Measurements from ENCODE around the gene TEX53. TPM values are rescaled to one million over a fixed set of nuclear protein-coding genes. Genes with fewer than 3 reads are reported as not detected.

Gene TEX53
- total RNA-seq, 3 donors from 2014 or later = not detected

- Histone ChIP-seq H3K9me3 (no peaks in the 10 kb centered on the region), H3K4me3 (no peak overlapping the region), H3K4me1 (no peaks in the 10 kb centered on the region), H3K36me3 (no peaks in the 10 kb centered on the region), H3K27ac (no peak overlapping the region), H3K27me3 (no peaks in the 10 kb centered on the region)
- intact Hi-C loops (cut with DNase I; ENCODE audit: low total_unique reads) = no loop called here
- no peak for DNase-seq (ENCODE audit: low spot score in 2 of 2)
- TF ChIP-seq POLR2A (IDR thresholded peaks at IDR 0.05) (no peak), POLR2AphosphoS5 (IDR thresholded peaks at IDR 0.05) (no peak), CTCF (IDR thresholded peaks at IDR 0.05) (no peak)
Observed at GRCh38 chr9:114695948-114696347, 38.3 kb upstream of the TEX53 start.

GRCh38 chr9:114694719-114695269 lies 37.2 kb upstream of the TEX53 start:
- H3K9me3 ChIP-seq = no peaks in the 10 kb centered on the region
- no peak for TF ChIP-seq CTCF (IDR thresholded peaks at IDR 0.05)
- TF ChIP-seq POLR2A (IDR thresholded peaks at IDR 0.05) = no peak
- no peaks in the 10 kb centered on the region for H3K27me3 ChIP-seq
- intact Hi-C loops (cut with DNase I; ENCODE audit: low total_unique reads) = no loop called here
- no peaks in the 10 kb centered on the region for H3K36me3 ChIP-seq
- no peaks in the 10 kb centered on the region for H3K4me1 ChIP-seq
- H3K27ac ChIP-seq = no peak overlapping the region
- H3K4me3 ChIP-seq = no peak overlapping the region
- no peak for DNase-seq (ENCODE audit: low spot score in 2 of 2)

GRCh38 chr9:114694146-114694545 lies 36.5 kb upstream of the TEX53 start:
- no peak for DNase-seq (ENCODE audit: low spot score in 2 of 2)
- TF ChIP-seq POLR2AphosphoS5 (IDR thresholded peaks at IDR 0.05) = no peak
- TF ChIP-seq POLR2A (IDR thresholded peaks at IDR 0.05) = no peak
- Histone ChIP-seq H3K27me3 (no peaks in the 10 kb centered on the region), H3K4me1 (no peaks in the 10 kb centered on the region), H3K9me3 (no peaks in the 10 kb centered on the region), H3K4me3 (no peak overlapping the region), H3K27ac (no peak overlapping the region), H3K36me3 (no peaks in the 10 kb centered on the region)
- intact Hi-C loops (cut with DNase I; ENCODE audit: low total_unique reads) = no loop called here

- H3K9me3 ChIP-seq = no peaks in the 10 kb centered on the region
- no peaks in the 10 kb centered on the region for H3K27me3 ChIP-seq
- H3K4me3 ChIP-seq = no peak overlapping the region
- no peak for DNase-seq (ENCODE audit: low spot score in 2 of 2)
- no peak overlapping the region for H3K27ac ChIP-seq
- intact Hi-C loops (cut with DNase I; ENCODE audit: low total_unique reads) = no loop called here
- no peaks in the 10 kb centered on the region for H3K4me1 ChIP-seq
- no peaks in the 10 kb centered on the region for H3K36me3 ChIP-seq
- TF ChIP-seq POLR2A (IDR thresholded peaks at IDR 0.05) (no peak), CTCF (IDR thresholded peaks at IDR 0.05) (no peak), POLR2AphosphoS5 (IDR thresholded peaks at IDR 0.05) (no peak)
Observed at GRCh38 chr9:114693248-114693855, 35.7 kb upstream of the TEX53 start.

GRCh38 chr9:114691956-114692295 lies 34.3 kb upstream of the TEX53 start:
- intact Hi-C loops (cut with DNase I; ENCODE audit: low total_unique reads) = loop anchor here (1.0 kb wide), 1 partner anchor 25 kb away; no protein-coding TSS in a partner anchor
- TF ChIP-seq POLR2AphosphoS5 (IDR thresholded peaks at IDR 0.05) (no peak), POLR2A (IDR thresholded peaks at IDR 0.05) (no peak), CTCF (IDR thresholded peaks at IDR 0.05) (no peak)
- Histone ChIP-seq H3K9me3 (no peaks in the 10 kb centered on the region), H3K4me3 (no peak overlapping the region), H3K4me1 (no peaks in the 10 kb centered on the region), H3K27ac (no peak overlapping the region), H3K27me3 (no peaks in the 10 kb centered on the region), H3K36me3 (no peaks in the 10 kb centered on the region)
- DNase-seq (ENCODE audit: low spot score in 2 of 2) = no peak
